Esophagus squamous epithelium (tissue), 4 donors: ENCODE results near the gene AOPEP.

Source experiments
- POLR2A ChIP-seq, 4 donors: fragments of 450-650 bp; IDR thresholded peaks; one replicate each; pipeline ENCODE4 v1.6.1; 2017; ENCODE audit warnings: antibody characterized with exemption in 4 of 4, mild to moderate bottlenecking in 4 of 4, moderate library complexity in 3 of 4
- TF ChIP-seq, protein P1 (sequence below), 6 experiments: fragments of 450-650 bp in 4 of 6; fragments of 200-600 bp in 2 of 6; sonication (generic) in 2 of 6; IDR thresholded peaks; one replicate each; pipeline ENCODE4 v1.5.1; 2016 to 2019; ENCODE audit warnings: antibody characterized with exemption in 6 of 6, mild to moderate bottlenecking in 4 of 6, moderate library complexity in 4 of 6

DNA sequence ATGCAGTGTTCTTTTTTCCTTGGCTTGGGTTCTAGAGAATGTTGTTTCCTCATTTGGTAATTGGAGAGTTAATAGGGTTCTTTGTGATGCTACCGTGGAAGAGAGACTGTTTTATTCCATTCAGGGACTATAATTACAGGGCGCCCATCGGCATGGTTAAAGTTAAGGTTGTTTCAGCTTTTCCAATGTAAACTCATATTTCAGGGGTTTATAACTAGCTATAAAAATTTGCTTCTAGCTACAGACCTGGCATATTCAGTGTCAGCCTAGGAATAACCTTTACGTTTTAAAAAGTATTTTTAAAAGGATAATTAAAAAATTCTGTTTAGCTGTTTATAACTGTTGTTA, 99.1 kb downstream of the AOPEP start:
- TF ChIP-seq, protein P1, sequence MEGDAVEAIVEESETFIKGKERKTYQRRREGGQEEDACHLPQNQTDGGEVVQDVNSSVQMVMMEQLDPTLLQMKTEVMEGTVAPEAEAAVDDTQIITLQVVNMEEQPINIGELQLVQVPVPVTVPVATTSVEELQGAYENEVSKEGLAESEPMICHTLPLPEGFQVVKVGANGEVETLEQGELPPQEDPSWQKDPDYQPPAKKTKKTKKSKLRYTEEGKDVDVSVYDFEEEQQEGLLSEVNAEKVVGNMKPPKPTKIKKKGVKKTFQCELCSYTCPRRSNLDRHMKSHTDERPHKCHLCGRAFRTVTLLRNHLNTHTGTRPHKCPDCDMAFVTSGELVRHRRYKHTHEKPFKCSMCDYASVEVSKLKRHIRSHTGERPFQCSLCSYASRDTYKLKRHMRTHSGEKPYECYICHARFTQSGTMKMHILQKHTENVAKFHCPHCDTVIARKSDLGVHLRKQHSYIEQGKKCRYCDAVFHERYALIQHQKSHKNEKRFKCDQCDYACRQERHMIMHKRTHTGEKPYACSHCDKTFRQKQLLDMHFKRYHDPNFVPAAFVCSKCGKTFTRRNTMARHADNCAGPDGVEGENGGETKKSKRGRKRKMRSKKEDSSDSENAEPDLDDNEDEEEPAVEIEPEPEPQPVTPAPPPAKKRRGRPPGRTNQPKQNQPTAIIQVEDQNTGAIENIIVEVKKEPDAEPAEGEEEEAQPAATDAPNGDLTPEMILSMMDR (IDR thresholded peaks at IDR 0.05) = no peak
- TF ChIP-seq POLR2A (IDR thresholded peaks at IDR 0.05) = no peak
